Epithelial cell of prostate (primary cell): ENCODE data around the gene HNRNPH1.
A peak's percentile ranks its signal among the peaks of the same experiment; 100 is the strongest.
"Not testable (repeated sequence)": the region's sequence is repeated elsewhere in the genome, so short reads cannot be mapped to it uniquely, and the experiment has no call there.

Experiments used
- DNase-seq: peaks from one replicate; pipeline ENCODE4 v3.0.0-alpha.2; 2011; ENCODE audit warnings: low read depth, low spot score
- H3K27ac ChIP-seq: fragments of 450-650 bp; 2 replicates; pipeline ENCODE4 v1.5.1; 2017; ENCODE audit warnings: mild to moderate bottlenecking

HNRNPH1 gene, protein sequence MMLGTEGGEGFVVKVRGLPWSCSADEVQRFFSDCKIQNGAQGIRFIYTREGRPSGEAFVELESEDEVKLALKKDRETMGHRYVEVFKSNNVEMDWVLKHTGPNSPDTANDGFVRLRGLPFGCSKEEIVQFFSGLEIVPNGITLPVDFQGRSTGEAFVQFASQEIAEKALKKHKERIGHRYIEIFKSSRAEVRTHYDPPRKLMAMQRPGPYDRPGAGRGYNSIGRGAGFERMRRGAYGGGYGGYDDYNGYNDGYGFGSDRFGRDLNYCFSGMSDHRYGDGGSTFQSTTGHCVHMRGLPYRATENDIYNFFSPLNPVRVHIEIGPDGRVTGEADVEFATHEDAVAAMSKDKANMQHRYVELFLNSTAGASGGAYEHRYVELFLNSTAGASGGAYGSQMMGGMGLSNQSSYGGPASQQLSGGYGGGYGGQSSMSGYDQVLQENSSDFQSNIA

DNA sequence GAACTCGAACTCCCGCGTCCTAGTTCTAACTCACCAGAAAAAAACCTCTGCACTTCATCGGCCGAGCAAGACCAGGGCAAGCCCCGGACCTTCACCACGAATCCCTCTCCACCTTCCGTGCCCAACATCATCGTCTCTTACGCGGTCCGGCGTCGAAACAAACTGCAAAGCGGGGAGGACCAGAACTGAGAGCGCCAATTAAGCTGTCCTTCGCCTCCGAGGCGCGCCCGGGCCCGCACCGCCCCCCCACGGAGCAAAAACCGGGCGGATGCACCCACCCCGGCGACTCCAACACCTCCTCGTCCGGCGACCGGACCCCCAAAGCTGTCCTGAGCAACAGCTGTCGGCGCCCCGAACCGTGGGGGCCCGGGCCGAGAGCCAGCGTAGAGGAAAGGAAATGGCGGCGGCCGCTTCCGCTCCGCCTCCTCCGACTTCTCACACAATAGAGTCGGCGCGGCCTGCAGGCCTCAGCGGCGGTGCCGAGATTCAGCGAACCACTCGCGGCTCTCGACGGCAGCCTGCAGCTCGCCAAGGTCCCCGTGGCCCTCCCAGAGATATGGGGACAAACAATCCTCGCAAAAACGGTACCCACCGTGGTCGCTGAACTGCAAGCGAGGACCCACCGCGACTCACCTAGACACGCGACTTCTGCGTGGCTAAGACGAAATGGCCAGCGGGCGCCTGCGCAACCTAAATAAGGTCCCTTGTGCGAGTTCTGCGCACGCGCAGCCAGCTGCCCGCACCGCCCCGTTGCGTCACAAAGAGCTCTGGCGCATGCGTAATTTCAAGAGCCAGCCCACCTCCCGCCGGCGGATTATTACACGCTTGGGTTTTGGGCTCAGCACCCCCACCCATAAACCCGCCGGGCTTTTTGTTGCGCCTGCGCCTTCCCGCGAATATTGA lies at the start of gene HNRNPH1:
TSS of gene HNRNPH1 (minus strand) at position 669 of the 903 bp plus-strand sequence. CDS start at position 131, 538 bp downstream.
- DNase-seq = peak; percentile 90

DNA sequence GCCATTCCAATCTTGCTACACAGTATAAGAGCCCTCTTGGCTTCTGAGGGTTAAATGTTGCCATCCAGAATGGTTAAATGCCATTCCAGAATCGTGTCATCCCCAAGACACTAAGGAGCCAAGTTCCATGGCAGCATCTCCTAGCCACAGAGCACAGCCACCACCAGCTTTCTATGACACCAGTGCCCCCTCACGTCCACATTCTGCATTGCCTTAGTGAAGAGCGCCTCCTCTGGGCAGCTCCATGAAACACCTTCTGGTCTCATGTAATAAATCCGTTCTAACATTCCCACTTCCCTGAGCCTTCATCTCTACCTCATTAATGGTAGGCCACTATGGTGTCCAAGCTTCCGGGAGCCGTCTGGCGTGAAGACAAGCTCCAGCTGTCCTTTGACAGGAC lies 44.9 kb upstream of the HNRNPH1 start:
- H3K27ac ChIP-seq = no peak overlapping the region
- DNase-seq = no peak

More for the DNA sequence above, at the start of gene HNRNPH1:
- peak within 1 kb of the TSS; percentile 93 for H3K27ac ChIP-seq

DNA sequence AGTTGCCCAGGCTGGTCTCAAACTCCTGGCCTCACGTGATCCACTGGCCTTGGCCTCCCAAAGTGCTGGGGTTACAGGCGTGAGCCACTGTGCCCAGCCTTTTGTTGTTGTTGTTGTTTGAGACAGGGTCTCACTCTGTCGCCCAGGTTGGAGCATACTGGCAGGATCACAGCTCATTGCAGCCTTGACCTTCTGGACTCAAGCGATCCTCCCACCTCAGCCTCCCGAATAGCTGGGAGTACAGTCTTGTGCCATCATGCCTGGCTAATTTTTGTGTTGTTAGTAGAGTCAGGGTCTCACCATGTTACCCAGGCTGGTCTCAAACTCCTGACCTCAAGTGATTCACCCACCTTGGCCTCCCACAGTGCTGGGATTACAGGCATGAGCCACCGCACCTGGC lies 38.2 kb upstream of the HNRNPH1 start:
- DNase-seq, H3K27ac ChIP-seq: not testable (repeated sequence)

DNA sequence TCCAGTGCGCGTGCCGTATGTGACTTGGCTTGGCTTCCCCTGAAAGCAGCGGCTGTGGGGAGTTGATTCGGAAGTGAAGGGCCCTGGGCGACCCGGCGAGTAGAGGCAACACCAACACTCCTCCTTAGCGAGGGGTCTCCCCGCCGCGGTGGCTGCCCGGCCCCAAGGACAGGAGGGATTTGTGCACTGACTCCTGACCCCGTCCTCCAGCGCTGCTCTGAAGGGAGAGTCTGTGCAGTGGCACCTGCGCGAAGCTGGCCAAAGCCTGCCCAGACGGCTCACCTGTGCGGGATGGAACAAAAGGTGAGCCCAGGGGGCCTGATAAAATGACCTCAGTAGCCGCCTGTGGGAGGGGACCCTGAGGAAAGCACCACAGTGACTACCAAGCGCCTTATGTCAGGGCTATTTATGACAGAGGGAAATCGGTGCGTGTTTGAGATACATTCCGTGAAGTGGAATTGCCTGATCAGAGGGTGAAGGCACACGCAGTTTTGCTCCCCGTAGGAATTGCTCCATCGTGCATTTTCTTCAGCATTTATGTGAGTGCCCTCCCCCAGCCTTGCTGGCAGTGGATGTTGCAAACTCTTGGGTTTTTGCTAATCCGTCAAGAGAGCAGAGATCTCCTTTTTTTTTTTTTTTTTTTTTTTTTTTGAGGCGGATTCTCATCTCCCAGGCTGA lies 34.8 kb upstream of the HNRNPH1 start:
- peak overlapping the region; percentile 40 for H3K27ac ChIP-seq
- not testable (repeated sequence) for DNase-seq

DNA sequence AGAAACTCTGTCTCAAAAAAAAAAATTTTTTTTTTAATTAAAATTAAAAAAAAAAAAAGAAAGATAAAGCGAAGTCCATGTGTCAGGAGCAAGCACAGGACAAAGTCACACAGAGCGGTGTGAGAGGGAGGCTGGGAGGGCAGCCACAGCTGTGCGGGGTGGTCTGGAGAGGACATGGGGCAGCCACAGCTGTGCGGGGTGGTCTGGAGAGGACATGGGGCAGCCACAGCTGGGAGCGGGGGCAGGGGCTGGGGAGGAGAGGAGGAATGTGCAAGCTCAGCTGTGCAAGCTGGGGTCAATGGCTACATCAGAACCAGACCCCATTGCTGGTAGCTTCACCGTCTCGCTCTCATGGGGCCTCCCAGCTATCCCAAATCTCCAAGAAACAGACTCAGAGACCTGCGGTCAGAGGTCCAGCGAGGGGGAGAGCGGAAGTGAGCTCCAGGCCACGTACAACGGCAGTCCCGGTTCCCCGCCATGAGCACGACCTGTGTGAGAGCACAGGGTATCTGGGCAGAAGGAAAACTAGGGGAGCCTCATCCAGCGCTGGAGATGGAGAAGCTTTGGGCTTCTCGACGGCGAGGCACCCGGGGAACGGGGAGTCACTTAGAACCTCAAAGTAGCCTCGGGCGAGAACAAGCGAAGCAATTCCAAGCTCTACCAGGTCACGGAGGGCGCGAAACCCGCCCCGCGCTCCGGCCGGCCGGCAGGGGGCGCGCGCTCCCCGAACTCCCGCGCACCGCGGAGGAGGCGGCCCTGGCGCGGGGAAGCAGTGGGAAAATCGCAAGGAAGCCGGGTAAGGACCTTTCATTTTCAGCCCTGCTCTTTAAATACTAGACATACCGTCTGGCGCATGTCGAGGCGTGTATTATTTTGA lies 34.1 kb upstream of the HNRNPH1 start:
- not testable (repeated sequence) for DNase-seq, H3K27ac ChIP-seq

DNA sequence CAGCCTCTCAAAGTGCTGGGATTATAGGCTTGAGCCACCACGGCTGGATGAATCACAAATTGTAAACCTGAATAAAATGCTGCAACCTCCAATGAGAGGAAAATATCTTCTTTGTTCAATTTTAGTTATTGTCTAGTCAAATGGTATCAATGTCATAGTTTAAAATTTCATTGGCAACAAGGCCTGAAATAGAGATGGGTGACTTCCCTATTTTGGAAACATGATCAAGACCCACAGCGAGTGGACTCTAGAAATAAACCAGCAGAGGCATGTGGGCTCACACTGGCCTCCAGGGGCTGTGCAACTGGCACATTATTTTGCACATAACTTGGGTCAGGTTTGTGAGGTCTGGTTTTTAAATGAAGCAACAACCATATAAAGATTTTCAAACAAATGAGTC lies 29.7 kb upstream of the HNRNPH1 start:
- not testable (repeated sequence) for DNase-seq

DNA sequence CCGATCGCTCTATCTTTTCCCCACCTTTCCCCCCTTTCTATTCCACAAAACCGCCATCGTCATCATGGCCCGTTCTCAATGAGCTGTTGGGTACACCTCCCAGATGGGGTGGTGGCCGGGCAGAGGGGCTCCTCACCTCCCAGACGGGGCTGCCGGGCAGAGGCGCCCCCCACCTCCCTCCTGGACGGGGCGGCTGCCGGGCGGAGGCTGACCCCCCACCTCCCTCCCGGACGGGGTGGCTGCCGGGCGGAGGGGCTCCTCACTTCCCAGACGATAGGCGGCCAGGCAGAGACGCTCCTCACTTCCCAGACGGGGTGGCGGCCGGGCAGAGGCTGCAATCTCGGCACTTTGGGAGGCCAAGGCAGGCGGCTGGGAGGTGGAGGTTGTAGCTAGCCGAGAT lies 26.8 kb upstream of the HNRNPH1 start:
- not testable (repeated sequence) for DNase-seq, H3K27ac ChIP-seq

More for the DNA sequence above, 29.7 kb upstream of the HNRNPH1 start:
- not testable (repeated sequence) for H3K27ac ChIP-seq

DNA sequence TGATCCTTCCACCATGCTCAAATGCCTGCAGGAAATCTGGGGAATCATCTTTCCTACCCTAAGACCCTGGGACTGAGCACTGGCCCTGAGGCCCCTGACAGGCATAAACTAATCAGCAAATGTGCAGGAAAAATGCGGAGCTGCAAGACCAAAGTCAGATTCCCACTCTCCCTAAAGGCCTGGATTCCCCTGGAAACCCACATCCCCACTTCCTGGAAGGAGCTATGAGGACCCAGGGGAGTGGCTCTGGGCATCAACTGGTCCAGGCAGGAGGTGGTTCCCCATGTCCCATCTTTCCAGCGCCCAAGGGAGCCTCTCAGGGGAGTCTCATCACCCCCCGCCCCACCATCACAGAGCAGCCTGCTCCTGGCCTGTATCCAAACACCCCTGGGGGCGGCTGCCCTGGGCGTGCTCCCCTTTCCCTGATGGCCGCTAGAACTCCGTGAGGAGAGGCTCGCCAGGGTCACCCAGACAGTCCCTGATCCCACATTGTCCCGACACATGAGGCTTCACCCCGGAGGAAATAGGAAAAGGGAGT lies 25.8 kb upstream of the HNRNPH1 start:
- not testable (repeated sequence) for H3K27ac ChIP-seq, DNase-seq

DNA sequence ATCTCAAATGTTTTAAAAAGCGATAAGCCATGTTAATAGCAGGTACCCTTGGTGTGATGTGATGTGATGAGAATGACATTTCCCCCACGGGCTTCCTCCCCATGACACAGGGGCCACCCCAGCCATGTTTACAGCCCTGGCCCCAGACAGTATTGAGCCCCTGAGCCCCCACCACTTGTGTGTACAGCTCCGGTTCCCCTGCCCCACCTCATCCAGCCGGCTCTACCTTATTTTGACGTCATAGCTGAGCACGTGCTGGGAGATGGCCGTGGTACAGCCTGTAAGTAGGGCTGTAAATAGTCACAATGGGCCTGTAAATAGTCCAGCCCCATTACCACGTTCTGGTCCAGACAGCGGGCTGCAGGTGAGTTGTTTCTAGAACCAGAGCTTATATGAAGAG lies 24.9 kb upstream of the HNRNPH1 start:
- DNase-seq = no peak

DNA sequence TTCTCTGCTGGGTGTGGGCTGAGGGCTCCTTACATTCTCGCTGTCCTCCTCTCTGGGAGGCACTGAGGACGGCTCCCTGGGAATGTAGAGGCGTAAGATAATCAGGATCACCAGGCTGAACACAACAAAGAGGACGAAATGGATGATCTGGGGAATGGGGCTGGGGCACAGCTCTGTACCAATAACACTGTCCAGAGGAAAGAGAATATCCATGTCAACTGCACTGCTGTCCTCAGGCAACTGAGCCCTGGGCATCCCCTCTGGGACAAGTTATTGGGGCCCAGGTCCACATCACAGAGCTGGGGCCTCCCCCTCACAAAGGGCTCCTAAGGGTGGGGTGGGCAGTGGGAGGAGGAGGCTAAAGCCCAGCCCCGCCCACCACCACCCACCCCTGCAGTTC lies 21.3 kb upstream of the HNRNPH1 start:
- not testable (repeated sequence) for H3K27ac ChIP-seq, DNase-seq

More for the DNA sequence above, 24.9 kb upstream of the HNRNPH1 start:
- H3K27ac ChIP-seq = no peak overlapping the region

DNA sequence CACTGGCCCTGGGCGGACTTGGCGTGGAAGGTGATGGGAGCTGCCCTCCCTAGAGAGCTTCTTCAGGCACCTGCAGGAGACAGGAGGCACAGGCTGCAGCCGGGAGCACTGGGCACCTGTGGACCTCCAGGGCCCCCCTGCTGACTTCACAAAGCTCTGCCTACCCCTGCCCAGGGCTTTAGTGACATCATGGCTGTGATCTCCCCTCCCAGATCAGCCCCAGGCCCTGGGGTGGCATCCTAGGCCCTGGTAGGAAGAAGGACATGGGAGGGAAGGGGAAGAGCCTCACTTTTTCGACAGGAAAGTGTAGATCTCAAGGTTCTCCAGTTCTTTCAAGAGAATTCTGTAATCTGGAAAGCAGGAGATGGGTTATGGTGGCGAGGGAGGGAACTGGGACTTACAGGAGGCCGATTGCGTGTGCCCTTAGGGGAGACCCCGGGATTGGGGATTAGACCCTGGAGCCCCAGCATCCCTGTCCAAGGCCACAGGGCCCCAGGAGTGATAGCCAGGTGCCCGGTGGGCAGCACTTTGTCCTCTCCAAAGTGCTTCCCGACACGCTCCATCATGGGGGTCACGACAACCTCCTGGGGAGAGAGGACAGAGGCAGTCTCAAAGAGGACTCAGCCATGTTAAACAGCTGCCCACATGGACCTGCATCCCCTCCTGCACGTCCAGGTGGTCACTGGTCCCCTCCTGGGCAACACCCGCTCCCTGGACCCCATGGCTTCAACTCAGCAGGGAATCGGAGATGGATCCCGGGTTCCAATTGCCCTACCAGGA lies 19.9 kb upstream of the HNRNPH1 start:
- H3K27ac ChIP-seq, DNase-seq: not testable (repeated sequence)

DNA sequence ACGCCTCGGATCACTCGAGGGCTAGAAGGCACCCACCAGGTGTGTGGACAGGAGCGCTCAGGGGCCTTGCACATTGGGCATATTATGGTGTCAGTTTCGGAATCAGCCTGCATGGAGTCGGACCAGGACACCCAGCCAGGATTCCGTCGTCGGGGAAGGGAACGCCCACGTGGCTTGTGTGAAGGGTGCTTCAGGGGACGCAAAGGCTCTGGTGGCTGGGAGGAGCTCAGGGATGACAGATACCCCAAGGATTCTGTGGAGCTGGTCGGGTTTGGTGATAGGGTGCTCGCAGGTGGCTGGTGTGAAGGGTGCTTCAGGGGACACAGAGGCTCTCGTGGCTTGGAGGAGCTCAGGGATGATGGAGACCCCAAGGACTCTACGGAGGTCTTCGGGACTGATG lies 19.2 kb upstream of the HNRNPH1 start:
- H3K27ac ChIP-seq = not testable (repeated sequence)

DNA sequence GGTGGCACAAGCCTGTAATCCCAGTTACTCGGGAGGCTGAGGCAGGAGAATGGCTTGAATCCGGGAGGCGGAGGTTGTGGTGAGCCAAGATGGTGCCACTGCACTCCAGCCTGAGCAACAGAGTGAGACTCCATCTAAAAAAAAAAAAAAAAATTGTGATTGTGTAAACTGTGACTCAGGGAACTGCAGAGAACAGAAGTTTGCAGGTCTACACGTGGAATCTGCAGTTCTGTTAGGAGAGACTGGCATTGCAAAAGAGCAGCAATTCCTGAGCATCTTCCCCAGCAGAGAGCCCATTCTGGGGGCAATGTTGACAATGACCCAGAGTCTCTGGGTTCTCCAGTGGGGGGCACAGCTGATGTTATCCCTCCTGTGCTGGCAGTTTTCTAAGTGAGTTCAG lies 18.3 kb upstream of the HNRNPH1 start:
- H3K27ac ChIP-seq, DNase-seq: not testable (repeated sequence)

More for the DNA sequence above, 19.2 kb upstream of the HNRNPH1 start:
- not testable (repeated sequence) for DNase-seq

DNA sequence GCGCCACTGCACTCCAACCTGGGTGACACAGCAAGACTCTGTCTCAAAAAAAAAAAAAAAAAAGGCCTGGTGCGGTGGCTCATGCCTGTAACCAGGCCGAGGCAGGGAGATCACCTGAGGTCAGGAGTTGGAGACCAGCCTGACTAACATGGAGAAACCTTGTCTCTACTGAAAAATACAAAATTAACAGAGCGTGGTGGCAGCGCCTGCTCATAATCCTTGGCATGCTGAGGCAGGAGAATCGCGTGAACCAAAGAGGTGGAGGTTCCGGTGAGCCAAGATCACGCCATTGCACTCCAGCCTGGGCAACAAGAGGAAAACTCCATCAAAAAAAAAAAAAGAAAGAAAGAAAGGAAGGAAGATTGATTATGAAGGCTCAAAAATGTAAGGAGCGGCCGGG lies 15.8 kb upstream of the HNRNPH1 start:
- H3K27ac ChIP-seq = not testable (repeated sequence)

DNA sequence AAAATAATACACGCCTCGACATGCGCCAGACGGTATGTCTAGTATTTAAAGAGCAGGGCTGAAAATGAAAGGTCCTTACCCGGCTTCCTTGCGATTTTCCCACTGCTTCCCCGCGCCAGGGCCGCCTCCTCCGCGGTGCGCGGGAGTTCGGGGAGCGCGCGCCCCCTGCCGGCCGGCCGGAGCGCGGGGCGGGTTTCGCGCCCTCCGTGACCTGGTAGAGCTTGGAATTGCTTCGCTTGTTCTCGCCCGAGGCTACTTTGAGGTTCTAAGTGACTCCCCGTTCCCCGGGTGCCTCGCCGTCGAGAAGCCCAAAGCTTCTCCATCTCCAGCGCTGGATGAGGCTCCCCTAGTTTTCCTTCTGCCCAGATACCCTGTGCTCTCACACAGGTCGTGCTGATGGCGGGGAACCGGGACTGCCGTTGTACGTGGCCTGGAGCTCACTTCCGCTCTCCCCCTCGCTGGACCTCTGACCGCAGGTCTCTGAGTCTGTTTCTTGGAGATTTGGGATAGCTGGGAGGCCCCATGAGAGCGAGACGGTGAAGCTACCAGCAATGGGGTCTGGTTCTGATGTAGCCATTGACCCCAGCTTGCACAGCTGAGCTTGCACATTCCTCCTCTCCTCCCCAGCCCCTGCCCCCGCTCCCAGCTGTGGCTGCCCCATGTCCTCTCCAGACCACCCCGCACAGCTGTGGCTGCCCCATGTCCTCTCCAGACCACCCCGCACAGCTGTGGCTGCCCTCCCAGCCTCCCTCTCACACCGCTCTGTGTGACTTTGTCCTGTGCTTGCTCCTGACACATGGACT lies 11.1 kb upstream of the HNRNPH1 start:
- H3K27ac ChIP-seq, DNase-seq: not testable (repeated sequence)

More for the DNA sequence above, 15.8 kb upstream of the HNRNPH1 start:
- DNase-seq = not testable (repeated sequence)

DNA sequence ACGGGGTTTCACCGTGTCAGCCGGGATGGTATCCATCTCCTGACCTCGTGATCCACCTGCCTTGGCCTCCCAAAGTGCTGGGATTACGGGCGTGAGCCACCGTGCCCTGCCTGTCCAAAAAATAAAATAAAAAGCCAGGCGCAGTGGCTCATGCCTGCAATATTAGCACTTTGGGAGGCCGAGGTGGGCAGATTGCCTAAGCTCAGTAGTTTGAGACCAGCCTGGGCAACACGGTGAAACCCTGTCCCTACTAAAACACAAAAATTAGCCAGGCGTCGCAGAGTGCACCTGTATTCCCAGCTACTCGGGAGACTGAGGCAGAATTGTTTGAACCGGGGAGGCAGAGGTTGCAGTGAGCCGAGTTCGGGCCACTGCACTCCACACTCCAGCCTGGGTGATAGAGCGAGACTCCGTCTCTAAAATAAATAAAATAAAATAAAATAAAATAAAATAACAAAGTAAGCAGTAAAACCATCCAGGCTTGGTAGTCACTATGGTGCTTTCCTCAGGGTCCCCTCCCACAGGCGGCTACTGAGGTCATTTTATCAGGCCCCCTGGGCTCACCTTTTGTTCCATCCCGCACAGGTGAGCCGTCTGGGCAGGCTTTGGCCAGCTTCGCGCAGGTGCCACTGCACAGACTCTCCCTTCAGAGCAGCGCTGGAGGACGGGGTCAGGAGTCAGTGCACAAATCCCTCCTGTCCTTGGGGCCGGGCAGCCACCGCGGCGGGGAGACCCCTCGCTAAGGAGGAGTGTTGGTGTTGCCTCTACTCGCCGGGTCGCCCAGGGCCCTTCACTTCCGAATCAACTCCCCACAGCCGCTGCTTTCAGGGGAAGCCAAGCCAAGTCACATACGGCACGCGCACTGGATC lies 10.3 kb upstream of the HNRNPH1 start:
- H3K27ac ChIP-seq, DNase-seq: not testable (repeated sequence)
